ENCODE results near the gene CHSY1. TPM values are rescaled to one million over a fixed set of nuclear protein-coding genes. Genes with fewer than 3 reads are reported as not detected.

CHSY1 gene
- total and polyA plus RNA-seq, 2 donors (not counting 1 experiment from before 2014, with no cell fraction given) = 4.7 to 20.3 TPM

DNA sequence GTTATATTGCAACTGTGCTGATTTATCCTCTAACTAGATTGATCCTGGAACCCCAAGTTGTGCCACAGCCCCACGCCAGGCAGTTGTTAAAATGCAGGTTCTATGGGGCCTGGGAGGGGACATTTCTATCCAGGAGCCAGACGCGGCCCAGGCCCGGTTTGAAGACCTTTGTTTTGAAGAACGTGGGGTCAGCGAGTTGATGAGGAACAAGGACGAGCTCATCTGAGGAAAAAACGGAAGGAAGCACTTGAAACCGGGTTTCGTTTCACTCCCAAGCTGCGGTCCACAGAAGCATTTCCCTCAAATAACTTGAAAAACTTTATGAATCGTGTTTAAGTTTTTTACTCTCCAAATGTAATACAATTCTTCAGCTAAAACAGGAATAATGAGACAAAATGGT lies 76.4 kb downstream of the CHSY1 start:
- peaks cover 6% of the 10 kb centered on the region for H3K79me2 ChIP-seq (ENCODE audit: control insufficient read depth, insufficient read depth, low read length)
- peaks cover 12% of the 10 kb centered on the region for H4K20me1 ChIP-seq (ENCODE audit: control insufficient read depth, insufficient read depth, low read length, poor library complexity, severe bottlenecking)
- H3K36me3 ChIP-seq (replicated peaks in 1 of 2; ENCODE audit: control extremely low read depth in 1 of 2, control insufficient read depth in 1 of 2, extremely low read depth in 1 of 2, insufficient read depth in 2 of 2, low read length in 1 of 2) = peaks cover 0 to 11% of the 10 kb centered on the region in 2 experiments
- ChIA-PET POLR2A (no interaction called here), CTCF (no interaction called here)
- H3K27ac Mint-ChIP-seq = no peak overlapping the region
- H3K4me3 Mint-ChIP-seq = no peak overlapping the region
- H3K27ac ChIP-seq (ENCODE audit: low read length in 2 of 2) = no peak overlapping the region
- DNase-seq (peak; percentile 26), ATAC-seq (ENCODE audit: low read depth) (no peak)
- peaks cover 9 to 14% of the 10 kb centered on the region in 2 donors for H3K4me1 ChIP-seq (ENCODE audit: control insufficient read depth in 2 of 2, insufficient read depth in 2 of 2, low read length in 2 of 2)
- H3K4me1 Mint-ChIP-seq = peaks cover 27% of the 10 kb centered on the region
- peak overlapping the region; percentile 57 for H3K4me2 ChIP-seq (replicated peaks; ENCODE audit: low read depth, low read length, poor library complexity, severe bottlenecking)
- H3K27me3 ChIP-seq (replicated peaks in 1 of 4; ENCODE audit: control extremely low read depth in 1 of 4, control insufficient read depth in 3 of 4, insufficient read depth in 4 of 4, low read length in 3 of 4) = no peaks in the 10 kb centered on the region
- no peaks in the 10 kb centered on the region for H3K9me3 Mint-ChIP-seq (ENCODE audit: insufficient read depth)
- TF ChIP-seq EZH2 (IDR thresholded peaks at IDR 0.05; ENCODE audit: borderline replicate concordance, insufficient read depth, low read depth, low read length, poor library complexity, severe bottlenecking) = no peak
- TF ChIP-seq, protein P1, sequence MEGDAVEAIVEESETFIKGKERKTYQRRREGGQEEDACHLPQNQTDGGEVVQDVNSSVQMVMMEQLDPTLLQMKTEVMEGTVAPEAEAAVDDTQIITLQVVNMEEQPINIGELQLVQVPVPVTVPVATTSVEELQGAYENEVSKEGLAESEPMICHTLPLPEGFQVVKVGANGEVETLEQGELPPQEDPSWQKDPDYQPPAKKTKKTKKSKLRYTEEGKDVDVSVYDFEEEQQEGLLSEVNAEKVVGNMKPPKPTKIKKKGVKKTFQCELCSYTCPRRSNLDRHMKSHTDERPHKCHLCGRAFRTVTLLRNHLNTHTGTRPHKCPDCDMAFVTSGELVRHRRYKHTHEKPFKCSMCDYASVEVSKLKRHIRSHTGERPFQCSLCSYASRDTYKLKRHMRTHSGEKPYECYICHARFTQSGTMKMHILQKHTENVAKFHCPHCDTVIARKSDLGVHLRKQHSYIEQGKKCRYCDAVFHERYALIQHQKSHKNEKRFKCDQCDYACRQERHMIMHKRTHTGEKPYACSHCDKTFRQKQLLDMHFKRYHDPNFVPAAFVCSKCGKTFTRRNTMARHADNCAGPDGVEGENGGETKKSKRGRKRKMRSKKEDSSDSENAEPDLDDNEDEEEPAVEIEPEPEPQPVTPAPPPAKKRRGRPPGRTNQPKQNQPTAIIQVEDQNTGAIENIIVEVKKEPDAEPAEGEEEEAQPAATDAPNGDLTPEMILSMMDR (IDR thresholded peaks at IDR 0.05) = no peak
- WGBS (ENCODE audit: insufficient coverage) = 32% methylated on average over 9 of the region's 12 CpGs
- no peak overlapping the region for H3K4me3 ChIP-seq (ENCODE audit: control extremely low read depth in 1 of 5, extremely low read depth in 1 of 5, insufficient read depth in 1 of 5, low read depth in 2 of 5, low read length in 4 of 5)
- intact Hi-C loops (cut with micrococcal nuclease) = no loop called here
- H3K27me3 Mint-ChIP-seq = no peaks in the 10 kb centered on the region
- H3K9ac ChIP-seq (ENCODE audit: low read length) = peak overlapping the region; percentile 28
- H3K9me3 ChIP-seq (ENCODE audit: control extremely low read depth in 1 of 3, control insufficient read depth in 2 of 3, insufficient read depth in 1 of 3, low read length in 2 of 3) = no peaks in the 10 kb centered on the region
- H2AFZ ChIP-seq (ENCODE audit: insufficient read depth, low read depth, low read length, poor library complexity, severe bottlenecking) = no peak overlapping the region

DNA sequence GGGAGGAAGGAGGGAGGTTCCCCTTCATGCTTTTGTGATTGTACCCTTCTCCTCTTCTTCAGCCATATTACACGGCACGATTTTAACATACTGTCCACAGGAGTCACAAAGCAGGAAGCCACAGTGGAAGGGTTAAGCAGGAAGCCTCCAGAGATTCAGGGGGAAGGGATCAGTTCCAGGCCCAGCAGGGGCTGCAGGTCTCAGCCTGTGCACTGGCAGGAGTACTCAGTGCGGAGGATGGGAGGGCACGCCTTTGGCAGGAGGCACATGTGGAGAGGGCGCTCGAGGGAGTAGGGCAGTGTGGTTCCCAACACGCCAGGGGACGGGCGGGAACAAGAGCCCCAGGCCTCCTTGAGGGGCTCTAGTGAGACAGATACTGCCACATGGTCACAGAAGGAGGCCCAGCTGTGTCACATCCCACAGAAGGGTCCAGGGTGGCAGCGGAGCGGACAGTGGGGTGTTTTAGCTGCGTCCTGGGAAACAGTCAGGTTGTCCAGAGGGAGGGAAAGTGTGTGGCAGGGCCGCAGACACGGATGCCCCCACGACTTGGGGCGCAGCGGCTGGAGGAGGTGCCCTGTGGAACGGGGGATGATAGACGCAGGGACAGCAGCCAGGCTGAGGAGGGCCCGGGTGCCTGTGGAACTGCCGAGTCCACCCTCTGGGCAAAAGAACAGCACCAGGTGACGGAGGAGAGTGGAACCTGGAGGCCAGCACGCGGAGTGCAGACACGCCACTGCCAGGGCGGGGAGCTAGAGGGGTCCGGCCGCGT lies 77.5 kb downstream of the CHSY1 start:
- Histone ChIP-seq H4K20me1 (ENCODE audit: control insufficient read depth, insufficient read depth, low read length, poor library complexity, severe bottlenecking) (peaks cover 12% of the 10 kb centered on the region), H3K36me3 (replicated peaks in 1 of 2; ENCODE audit: control extremely low read depth in 1 of 2, control insufficient read depth in 1 of 2, extremely low read depth in 1 of 2, insufficient read depth in 2 of 2, low read length in 1 of 2) (peaks cover 0 to 11% of the 10 kb centered on the region in 2 experiments), H3K9ac (ENCODE audit: low read length) (no peak overlapping the region), H3K4me3 (ENCODE audit: control extremely low read depth in 1 of 5, extremely low read depth in 1 of 5, insufficient read depth in 1 of 5, low read depth in 2 of 5, low read length in 4 of 5) (no peak overlapping the region), H3K4me2 (replicated peaks; ENCODE audit: low read depth, low read length, poor library complexity, severe bottlenecking) (peak overlapping the region; percentile 57), H3K9me3 (ENCODE audit: control extremely low read depth in 1 of 3, control insufficient read depth in 2 of 3, insufficient read depth in 1 of 3, low read length in 2 of 3) (no peaks in the 10 kb centered on the region), H3K79me2 (ENCODE audit: control insufficient read depth, insufficient read depth, low read length) (peaks cover 6% of the 10 kb centered on the region), H2AFZ (ENCODE audit: insufficient read depth, low read depth, low read length, poor library complexity, severe bottlenecking) (no peak overlapping the region), H3K27me3 (replicated peaks in 1 of 4; ENCODE audit: control extremely low read depth in 1 of 4, control insufficient read depth in 3 of 4, insufficient read depth in 4 of 4, low read length in 3 of 4) (no peaks in the 10 kb centered on the region), H3K4me1 (ENCODE audit: control insufficient read depth in 2 of 2, insufficient read depth in 2 of 2, low read length in 2 of 2) (peaks cover 9 to 14% of the 10 kb centered on the region in 2 donors), H3K27ac (ENCODE audit: low read length in 2 of 2) (no peak overlapping the region)
- ChIA-PET POLR2A (no interaction called here), CTCF (no interaction called here)
- intact Hi-C loops (cut with micrococcal nuclease) = no loop called here
- DNase-seq (no peak), ATAC-seq (ENCODE audit: low read depth) (no peak)
- no peak overlapping the region for H3K4me3 Mint-ChIP-seq
- H3K27ac Mint-ChIP-seq = no peak overlapping the region
- H3K27me3 Mint-ChIP-seq = no peaks in the 10 kb centered on the region
- TF ChIP-seq, protein P1 (IDR thresholded peaks at IDR 0.05) = no peak
- no peak for TF ChIP-seq EZH2 (IDR thresholded peaks at IDR 0.05; ENCODE audit: borderline replicate concordance, insufficient read depth, low read depth, low read length, poor library complexity, severe bottlenecking)
- H3K4me1 Mint-ChIP-seq = peaks cover 27% of the 10 kb centered on the region
- 98% methylated on average over 29 of the region's 29 CpGs for WGBS (ENCODE audit: insufficient coverage)
- no peaks in the 10 kb centered on the region for H3K9me3 Mint-ChIP-seq (ENCODE audit: insufficient read depth)
